Calu3 (cell line): Measurements from ENCODE around the gene SLC39A11. TPM values are rescaled to one million over a fixed set of nuclear protein-coding genes. Genes with fewer than 3 reads are reported as not detected.

Experiments
- BruUV-seq: library from RNA; stranded (reverse); fragments of 400-500 nt; replicated peaks from 2 replicates; lab custom pipeline; 2021; lab: Mats Ljungman, UMichigan
- CTCF ChIA-PET: fragments of 300-600 bp; sonication (Branson Sonifier 250); formaldehyde crosslinking; loops from one replicate; lab custom pipeline; 2022; ENCODE audit warnings: antibody characterized with exemption; lab: Charles Lee
- DNase-seq: peaks from one replicate; pipeline ENCODE4 v3.0.0; 2022
- H3K27ac Mint-ChIP-seq: one replicate; pipeline ENCODE4 v1.8.0; 2022; ENCODE audit warnings: mixed read lengths; ENCODE audit not compliant: unreplicated experiment
- H3K27me3 Mint-ChIP-seq: one replicate; pipeline ENCODE4 v1.8.0; 2022; ENCODE audit warnings: mixed read lengths; ENCODE audit not compliant: unreplicated experiment
- H3K36me3 Mint-ChIP-seq: one replicate; pipeline ENCODE4 v1.8.0; 2022; ENCODE audit warnings: mild to moderate bottlenecking, moderate library complexity, mixed read lengths; ENCODE audit not compliant: insufficient read depth, unreplicated experiment
- H3K4me1 Mint-ChIP-seq: one replicate; pipeline ENCODE4 v1.8.0; 2022; ENCODE audit warnings: mild to moderate bottlenecking, low read depth, mixed read lengths; ENCODE audit not compliant: unreplicated experiment
- H3K4me3 Mint-ChIP-seq: one replicate; pipeline ENCODE4 v1.8.0; 2022; ENCODE audit warnings: mild to moderate bottlenecking, low read depth, moderate library complexity, mixed read lengths; ENCODE audit not compliant: unreplicated experiment
- H3K9me3 Mint-ChIP-seq: one replicate; pipeline ENCODE4 v1.8.0; 2022; ENCODE audit warnings: low read depth, mixed read lengths; ENCODE audit not compliant: unreplicated experiment
- CTCF ChIP-seq: fragments of 200-600 bp; IDR thresholded peaks from one replicate; pipeline ENCODE4 v1.8.0; 2022; ENCODE audit warnings: antibody characterized with exemption; ENCODE audit not compliant: unreplicated experiment
- intact Hi-C: fragments of 100-400 bp; cut with micrococcal nuclease; formaldehyde crosslinking; loops from one replicate; pipeline ENCODE4 v1.10.0; 2022; ENCODE audit not compliant: unreplicated experiment
- total RNA-seq: library from RNA; stranded (reverse); gene quantifications from 2 replicates; pipeline ENCODE4 v1.2.3, GENCODE V29; 2022

The SLC39A11 gene
- total RNA-seq, 1 experiment from 2014 or later: 60.3 TPM

DNA sequence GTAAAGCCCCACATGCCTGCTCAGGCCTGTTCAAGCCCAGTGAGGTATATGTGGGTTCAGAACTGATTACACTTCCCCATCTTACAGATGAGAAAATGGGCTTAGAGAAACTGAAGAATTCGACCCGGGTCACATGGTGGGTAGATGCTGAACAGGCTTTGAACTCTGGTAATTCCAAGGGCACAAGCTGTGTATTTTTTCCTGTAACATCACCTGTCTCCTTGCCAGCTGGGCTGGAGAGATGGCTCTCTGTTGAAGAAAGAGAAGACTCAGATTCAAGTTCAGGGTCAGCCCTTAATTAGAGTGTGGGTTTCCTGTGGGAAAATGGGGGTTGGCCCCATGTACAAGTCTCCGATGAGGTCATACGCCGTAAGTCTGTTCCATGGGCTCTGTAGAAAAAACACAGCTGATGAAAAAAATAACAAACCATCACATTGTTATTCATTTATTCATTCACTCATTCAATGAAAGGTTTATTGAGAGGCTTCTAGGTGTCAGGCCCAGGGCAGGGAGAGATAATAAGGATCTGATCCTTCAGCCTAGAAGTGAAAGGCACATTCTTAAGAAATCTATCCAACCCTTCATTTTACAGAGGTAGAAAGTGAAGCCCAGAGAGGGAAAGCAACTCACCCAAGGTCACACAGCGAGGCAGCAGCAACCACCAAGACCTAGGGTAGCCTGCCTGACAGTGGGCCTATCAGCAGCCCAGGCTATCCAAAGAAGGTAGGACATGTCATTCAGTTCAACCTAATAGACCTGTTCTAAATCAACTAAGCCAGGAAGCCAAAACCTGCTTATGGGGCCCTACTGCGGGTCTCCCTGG is 488.9 kb downstream of the SLC39A11 start:
- no peaks in the 10 kb centered on the region for H3K27me3 Mint-ChIP-seq
- H3K36me3 Mint-ChIP-seq: peaks cover 8% of the 10 kb centered on the region
- H3K4me1 Mint-ChIP-seq: peaks cover 27% of the 10 kb centered on the region
- TF ChIP-seq CTCF: no peak
- CTCF ChIA-PET: interaction anchor here (0.6 to 1.3 kb wide), 7 partner anchors 10 to 1545 kb away, joined by 3 to 6 read pairs (median 4); no protein-coding TSS in a partner anchor
- H3K9me3 Mint-ChIP-seq: no peaks in the 10 kb centered on the region
- no peak overlapping the region for H3K4me3 Mint-ChIP-seq
- no peak for DNase-seq
- TSS peak; percentile 96 for BruUV-seq
- H3K27ac Mint-ChIP-seq: peak overlapping the region; percentile 50
- intact Hi-C loops: no loop called here

- Mint-ChIP-seq H3K9me3 (no peaks in the 10 kb centered on the region), H3K36me3 (peaks cover 8% of the 10 kb centered on the region), H3K4me1 (peaks cover 27% of the 10 kb centered on the region), H3K27ac (peak overlapping the region; percentile 50), H3K4me3 (no peak overlapping the region), H3K27me3 (no peaks in the 10 kb centered on the region)
- BruUV-seq: TSS peak; percentile 85
- intact Hi-C loops: no loop called here
- DNase-seq: peak; percentile 69
- TF ChIP-seq CTCF: no peak
- CTCF ChIA-PET: interaction anchor here (0.5 to 1.3 kb wide), 8 partner anchors 8 to 108 kb away, joined by 3 to 5 read pairs (median 4); no protein-coding TSS in a partner anchor
These were observed 489.7 kb downstream of the SLC39A11 start for GRCh38 chr17:72602517-72603419.

DNA sequence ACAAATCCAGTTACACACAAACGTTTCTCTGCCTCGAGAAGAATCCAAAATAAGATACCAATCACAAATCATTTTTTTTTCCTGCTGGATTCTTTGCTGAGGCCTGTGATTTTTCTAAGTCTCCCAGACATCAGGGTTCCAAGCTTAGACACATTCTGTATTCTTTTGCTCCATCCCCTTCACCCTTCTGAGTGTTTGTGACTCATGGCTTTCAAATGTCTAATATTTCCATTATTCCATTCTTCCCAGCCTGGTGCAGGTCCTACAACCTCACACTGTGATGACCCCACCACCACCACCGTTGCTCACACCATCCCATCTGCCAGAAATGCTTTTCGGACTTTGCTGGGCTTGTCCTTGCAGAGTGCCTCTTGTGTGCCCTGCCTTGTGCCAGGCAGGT is 491.6 kb downstream of the SLC39A11 start:
- Mint-ChIP-seq H3K36me3 (peaks cover 8% of the 10 kb centered on the region), H3K27me3 (no peaks in the 10 kb centered on the region), H3K9me3 (no peaks in the 10 kb centered on the region), H3K27ac (peak overlapping the region; percentile 56), H3K4me3 (no peak overlapping the region), H3K4me1 (peaks cover 27% of the 10 kb centered on the region)
- intact Hi-C loops: no loop called here
- no TSS peak for BruUV-seq
- CTCF ChIA-PET: no interaction called here
- TF ChIP-seq CTCF: no peak
- DNase-seq: no peak

DNA sequence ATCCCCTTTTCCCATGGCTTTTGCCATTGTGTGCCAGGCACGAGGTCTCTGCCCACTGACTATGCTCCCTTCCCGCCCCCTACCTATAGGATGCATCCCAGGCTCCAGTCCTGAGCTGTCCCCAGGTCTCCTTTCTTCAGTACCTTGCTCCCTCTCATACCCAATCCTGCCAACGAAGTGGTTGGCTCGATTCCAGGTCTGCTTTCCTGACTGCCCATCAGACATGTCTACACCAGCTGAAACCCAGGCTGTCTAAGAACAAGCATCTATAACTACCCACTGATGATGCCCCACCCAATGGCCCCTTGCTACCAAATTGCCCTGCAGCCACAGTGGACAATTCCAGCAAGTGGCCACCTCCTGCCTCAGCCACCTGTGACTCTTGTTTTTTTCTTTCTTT is 492.6 kb downstream of the SLC39A11 start:
- BruUV-seq: no TSS peak
- Mint-ChIP-seq H3K4me1 (peaks cover 27% of the 10 kb centered on the region), H3K9me3 (peaks cover 3% of the 10 kb centered on the region), H3K4me3 (peak overlapping the region; percentile 36), H3K27me3 (no peaks in the 10 kb centered on the region), H3K27ac (peak overlapping the region; percentile 25), H3K36me3 (peaks cover 8% of the 10 kb centered on the region)
- no peak for TF ChIP-seq CTCF
- intact Hi-C loops: no loop called here
- DNase-seq: no peak
- CTCF ChIA-PET: no interaction called here
